ENCODE results near the gene REEP3.

REEP3 gene

GRCh38 chr10:63515002-63515763, 6.0 kb upstream of the REEP3 start:
- DNase-seq, result peak; percentile 12

- no peak for DNase-seq
Observed at GRCh38 chr10:63516207-63516606, 5.0 kb upstream of the REEP3 start.

GRCh38 chr10:63518690-63519288, 2.4 kb upstream of the REEP3 start:
- no peak for DNase-seq

GRCh38 chr10:63521416-63522276, 445 bp downstream of the REEP3 start:
- peak; percentile 60 for DNase-seq

- DNase-seq, result peak; percentile 47
Observed at GRCh38 chr10:63522277-63522687, 1.1 kb downstream of the REEP3 start.

GRCh38 chr10:63522995-63523394, 1.8 kb downstream of the REEP3 start:
- no peak for DNase-seq

GRCh38 chr10:63525021-63525420, 3.8 kb downstream of the REEP3 start:
- DNase-seq, result no peak

- no peak for DNase-seq
Observed at GRCh38 chr10:63527401-63527800, 6.2 kb downstream of the REEP3 start.

- no peak for DNase-seq
Observed at GRCh38 chr10:63528084-63528744, 7.0 kb downstream of the REEP3 start.

GRCh38 chr10:63530409-63530808, 9.2 kb downstream of the REEP3 start:
- DNase-seq, result no peak

- no peak for DNase-seq
Observed at GRCh38 chr10:63534723-63535122, 13.5 kb downstream of the REEP3 start.

- DNase-seq, result no peak
Observed at GRCh38 chr10:63536698-63537097, 15.5 kb downstream of the REEP3 start.

GRCh38 chr10:63537536-63537935, 16.3 kb downstream of the REEP3 start:
- no peak for DNase-seq

GRCh38 chr10:63539377-63539776, 18.2 kb downstream of the REEP3 start:
- no peak for DNase-seq

- no peak for DNase-seq
Observed at GRCh38 chr10:63539994-63540393, 18.8 kb downstream of the REEP3 start.

- DNase-seq, result no peak
Observed at GRCh38 chr10:63542835-63543575, 21.8 kb downstream of the REEP3 start.

- no peak for DNase-seq
Observed at GRCh38 chr10:63543576-63543962, 22.4 kb downstream of the REEP3 start.

GRCh38 chr10:63544418-63544817, 23.2 kb downstream of the REEP3 start:
- no peak for DNase-seq

- no peak for DNase-seq
Observed at GRCh38 chr10:63547628-63548360, 26.6 kb downstream of the REEP3 start.

GRCh38 chr10:63548860-63549259, 27.7 kb downstream of the REEP3 start:
- no peak for DNase-seq

GRCh38 chr10:63549810-63550209, 28.6 kb downstream of the REEP3 start:
- no peak for DNase-seq

GRCh38 chr10:63553031-63553430, 31.8 kb downstream of the REEP3 start:
- no peak for DNase-seq

Data from CD4-positive, alpha-beta T cell treated with Interleukin-12 subunit alpha and Interleukin-12 subunit beta, for 1 hour (primary cell).